ENCODE results near the gene SRSF2. TPM values are rescaled to one million over a fixed set of nuclear protein-coding genes. Genes with fewer than 3 reads are reported as not detected.

The SRSF2 gene
- total and polyA plus RNA-seq, 4 donors: 136 to 251 (median 193) TPM

GRCh38 chr17:76758570-76758969, 21.4 kb upstream of the SRSF2 start:
- H3K9me3 ChIP-seq (ENCODE audit: control insufficient read depth in 4 of 4, insufficient read depth in 3 of 4, low read length in 3 of 4): no peaks in the 10 kb centered on the region
- WGBS, 2 donors: 97% methylated on average over 3 of the region's 3 CpGs
- TF ChIP-seq, protein P1, sequence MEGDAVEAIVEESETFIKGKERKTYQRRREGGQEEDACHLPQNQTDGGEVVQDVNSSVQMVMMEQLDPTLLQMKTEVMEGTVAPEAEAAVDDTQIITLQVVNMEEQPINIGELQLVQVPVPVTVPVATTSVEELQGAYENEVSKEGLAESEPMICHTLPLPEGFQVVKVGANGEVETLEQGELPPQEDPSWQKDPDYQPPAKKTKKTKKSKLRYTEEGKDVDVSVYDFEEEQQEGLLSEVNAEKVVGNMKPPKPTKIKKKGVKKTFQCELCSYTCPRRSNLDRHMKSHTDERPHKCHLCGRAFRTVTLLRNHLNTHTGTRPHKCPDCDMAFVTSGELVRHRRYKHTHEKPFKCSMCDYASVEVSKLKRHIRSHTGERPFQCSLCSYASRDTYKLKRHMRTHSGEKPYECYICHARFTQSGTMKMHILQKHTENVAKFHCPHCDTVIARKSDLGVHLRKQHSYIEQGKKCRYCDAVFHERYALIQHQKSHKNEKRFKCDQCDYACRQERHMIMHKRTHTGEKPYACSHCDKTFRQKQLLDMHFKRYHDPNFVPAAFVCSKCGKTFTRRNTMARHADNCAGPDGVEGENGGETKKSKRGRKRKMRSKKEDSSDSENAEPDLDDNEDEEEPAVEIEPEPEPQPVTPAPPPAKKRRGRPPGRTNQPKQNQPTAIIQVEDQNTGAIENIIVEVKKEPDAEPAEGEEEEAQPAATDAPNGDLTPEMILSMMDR (IDR thresholded peaks at IDR 0.05; ENCODE audit: control extremely low read depth, extremely low read depth): no peak

DNA sequence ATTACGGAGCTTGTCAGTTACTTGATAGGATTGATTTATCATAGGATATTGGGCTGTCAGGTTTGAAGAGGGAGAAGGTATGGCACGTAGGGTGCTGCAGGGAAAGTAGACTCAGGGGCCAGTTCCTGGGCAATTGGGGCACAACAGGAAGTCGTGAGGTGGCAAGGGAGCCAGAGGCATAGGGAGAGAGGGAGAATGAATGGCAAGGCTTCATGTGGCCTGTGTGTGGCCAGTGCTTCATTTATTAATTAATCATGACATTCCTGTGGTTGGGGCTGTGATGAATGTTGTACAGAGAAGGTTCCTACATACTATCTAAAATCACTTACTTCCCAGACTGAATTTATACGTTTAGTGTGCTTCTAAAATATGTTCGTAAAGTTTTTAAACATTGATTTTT, 20.1 kb upstream of the SRSF2 start:
- no peak for DNase-seq
- TF ChIP-seq, protein P1 (IDR thresholded peaks at IDR 0.05; ENCODE audit: control extremely low read depth, extremely low read depth): no peak

More at GRCh38 chr17:76758570-76758969, 21.4 kb upstream of the SRSF2 start:
- Histone ChIP-seq H3K27me3 (ENCODE audit: control insufficient read depth in 3 of 3, insufficient read depth in 3 of 3, low read length in 2 of 3) (no peaks in the 10 kb centered on the region), H3K27ac (ENCODE audit: low read depth in 1 of 2, low read length in 1 of 2) (no peak overlapping the region), H3K4me1 (ENCODE audit: control insufficient read depth in 5 of 5, insufficient read depth in 5 of 5, low read length in 5 of 5) (peaks cover 0 to 5% (median 0%) of the 10 kb centered on the region in 5 donors), H3K36me3 (ENCODE audit: control insufficient read depth in 4 of 4, insufficient read depth in 4 of 4, low read length in 4 of 4) (peaks cover 3 to 16% (median 13%) of the 10 kb centered on the region in 4 donors), H3K9ac (ENCODE audit: insufficient read depth in 1 of 2, low read length in 2 of 2) (no peak overlapping the region), H3K4me3 (no peak overlapping the region)
- DNase-seq: no peak
- no peak for ATAC-seq (ENCODE audit: insufficient read depth, low FRiP score)

DNA sequence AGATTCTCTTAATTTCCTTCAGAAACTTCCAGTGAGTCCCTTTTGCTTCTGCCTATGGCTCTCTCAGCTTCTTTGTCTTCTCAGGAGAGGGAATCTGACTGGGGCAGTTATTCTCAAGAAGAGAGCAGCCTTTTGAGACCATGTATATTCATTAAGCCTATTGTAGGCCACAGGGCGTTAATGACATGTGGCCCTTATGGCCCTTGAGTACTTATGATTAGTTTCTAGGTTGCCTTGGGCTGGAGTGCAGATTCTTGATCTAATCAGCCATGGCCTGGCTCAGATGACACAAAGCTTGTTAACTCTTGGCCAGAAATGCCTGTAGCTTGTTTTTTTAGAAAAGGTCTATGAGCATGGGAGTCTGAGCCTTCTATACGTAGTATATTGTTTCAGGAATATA, 18.2 kb upstream of the SRSF2 start:
- Histone ChIP-seq H3K27ac (ENCODE audit: low read depth in 1 of 2, low read length in 1 of 2) (no peak overlapping the region), H3K9ac (ENCODE audit: insufficient read depth in 1 of 2, low read length in 2 of 2) (no peak overlapping the region), H3K27me3 (ENCODE audit: control insufficient read depth in 3 of 3, insufficient read depth in 3 of 3, low read length in 2 of 3) (no peaks in the 10 kb centered on the region), H3K4me1 (ENCODE audit: control insufficient read depth in 5 of 5, insufficient read depth in 5 of 5, low read length in 5 of 5) (peaks cover 0 to 5% (median 0%) of the 10 kb centered on the region in 5 donors), H3K36me3 (ENCODE audit: control insufficient read depth in 4 of 4, insufficient read depth in 4 of 4, low read length in 4 of 4) (peaks cover 8 to 15% (median 12%) of the 10 kb centered on the region in 4 donors), H3K9me3 (ENCODE audit: control insufficient read depth in 4 of 4, insufficient read depth in 3 of 4, low read length in 3 of 4) (no peaks in the 10 kb centered on the region), H3K4me3 (no peak overlapping the region)
- TF ChIP-seq, protein P1 (IDR thresholded peaks at IDR 0.05; ENCODE audit: control extremely low read depth, extremely low read depth): no peak
- no peak for DNase-seq
- no peak for ATAC-seq (ENCODE audit: insufficient read depth, low FRiP score)
- WGBS, 2 donors: 97 to 98% methylated on average over 2 of the region's 2 CpGs

More for the DNA sequence above, 20.1 kb upstream of the SRSF2 start:
- Histone ChIP-seq H3K9ac (ENCODE audit: insufficient read depth in 1 of 2, low read length in 2 of 2) (no peak overlapping the region), H3K9me3 (ENCODE audit: control insufficient read depth in 4 of 4, insufficient read depth in 3 of 4, low read length in 3 of 4) (no peaks in the 10 kb centered on the region), H3K36me3 (ENCODE audit: control insufficient read depth in 4 of 4, insufficient read depth in 4 of 4, low read length in 4 of 4) (peaks cover 3 to 16% (median 14%) of the 10 kb centered on the region in 4 donors), H3K4me3 (no peak overlapping the region), H3K27ac (ENCODE audit: low read depth in 1 of 2, low read length in 1 of 2) (no peak overlapping the region), H3K27me3 (ENCODE audit: control insufficient read depth in 3 of 3, insufficient read depth in 3 of 3, low read length in 2 of 3) (no peaks in the 10 kb centered on the region), H3K4me1 (ENCODE audit: control insufficient read depth in 5 of 5, insufficient read depth in 5 of 5, low read length in 5 of 5) (peaks cover 0 to 5% (median 0%) of the 10 kb centered on the region in 5 donors)
- WGBS, 2 donors: 95% methylated on average over 5 of the region's 5 CpGs
- no peak for ATAC-seq (ENCODE audit: insufficient read depth, low FRiP score)

Measured in lung (tissue), 12 donors.